HG03159 (cell line): Measurements from ENCODE around the gene FLRT2.

Experiments used
- ATAC-seq: cut with Tn5 transposase; IDR thresholded peaks from one replicate; pipeline ENCODE4 v1.9.1; 2021; ENCODE audit warnings: mild to moderate bottlenecking, moderate library complexity; ENCODE audit not compliant: unreplicated experiment

Gene FLRT2

GRCh38 chr14:85625925-85626585, 96.1 kb downstream of the FLRT2 start:
- no peak for ATAC-seq

- no peak for ATAC-seq
Observed at GRCh38 chr14:85634205-85634604, 104.3 kb downstream of the FLRT2 start.

GRCh38 chr14:85644211-85644610, 114.3 kb downstream of the FLRT2 start:
- ATAC-seq: no peak

- ATAC-seq: no peak
Observed at GRCh38 chr14:85653029-85653428, 123.1 kb downstream of the FLRT2 start.

GRCh38 chr14:85660243-85660922, 130.4 kb downstream of the FLRT2 start:
- ATAC-seq: no peak

GRCh38 chr14:85662096-85662495, 132.2 kb downstream of the FLRT2 start:
- no peak for ATAC-seq

- no peak for ATAC-seq
Observed at GRCh38 chr14:85663256-85663655, 133.3 kb downstream of the FLRT2 start.

- no peak for ATAC-seq
Observed at GRCh38 chr14:85663667-85664066, 133.7 kb downstream of the FLRT2 start.

- ATAC-seq: no peak
Observed at GRCh38 chr14:85675957-85676356, 146.0 kb downstream of the FLRT2 start.

- ATAC-seq: no peak
Observed at GRCh38 chr14:85686908-85687307, 157.0 kb downstream of the FLRT2 start.

- no peak for ATAC-seq
Observed at GRCh38 chr14:85687456-85687855, 157.5 kb downstream of the FLRT2 start.

GRCh38 chr14:85688006-85688405, 158.1 kb downstream of the FLRT2 start:
- no peak for ATAC-seq

- no peak for ATAC-seq
Observed at GRCh38 chr14:85695300-85695699, 165.4 kb downstream of the FLRT2 start.

- ATAC-seq: no peak
Observed at GRCh38 chr14:85701116-85701515, 171.2 kb downstream of the FLRT2 start.

- ATAC-seq: no peak
Observed at GRCh38 chr14:85701763-85702162, 171.8 kb downstream of the FLRT2 start.

- ATAC-seq: no peak
Observed at GRCh38 chr14:85702191-85702590, 172.2 kb downstream of the FLRT2 start.

- no peak for ATAC-seq
Observed at GRCh38 chr14:85702997-85703396, 173.1 kb downstream of the FLRT2 start.
